Activated T-helper 2 cell treated with anti-CD3 and anti-CD28 coated beads, Interferon-gamma antibody, Interleukin-2, Interleukin-4, amounts not matched to agents 10 μg/mL and 5 μg/mL and 100 μg/mL, durations not matched to agents 14 hours and 24 hours and 36 hours (primary cell): ENCODE results near the gene ATP6V0D1. TPM values are rescaled to one million over a fixed set of nuclear protein-coding genes. Genes with fewer than 3 reads are reported as not detected.

ENCODE experiments used
- DNase-seq: peaks from one replicate; pipeline ENCODE4 v3.0.0; 2021; ENCODE audit warnings: low spot score
- H3K27ac Mint-ChIP-seq: one replicate; pipeline ENCODE4 v1.8.0; 2021; ENCODE audit warnings: mixed read lengths
- H3K27me3 Mint-ChIP-seq: one replicate; pipeline ENCODE4 v1.8.0; 2021; ENCODE audit warnings: low read depth, mixed read lengths
- H3K36me3 Mint-ChIP-seq: one replicate; pipeline ENCODE4 v1.8.0; 2021; ENCODE audit warnings: low read depth, mixed read lengths
- H3K4me1 Mint-ChIP-seq: one replicate; pipeline ENCODE4 v1.8.0; 2021; ENCODE audit warnings: low read depth, mixed read lengths
- H3K4me3 Mint-ChIP-seq: one replicate; pipeline ENCODE4 v1.8.0; 2021; ENCODE audit warnings: low read depth, mild to moderate bottlenecking, moderate library complexity, mixed read lengths
- H3K9me3 Mint-ChIP-seq: one replicate; pipeline ENCODE4 v1.8.0; 2021; ENCODE audit warnings: mixed read lengths
- intact Hi-C: fragments of 100-400 bp; cut with micrococcal nuclease; formaldehyde crosslinking; loops from one replicate; pipeline ENCODE4 v1.15.1; 2023
- total RNA-seq: library from RNA; stranded (reverse); gene quantifications from 2 replicates; pipeline ENCODE4 v1.2.3, GENCODE V29; 2022

ATP6V0D1 gene
- total RNA-seq, 1 donor from 2014 or later = 31.5 TPM

GRCh38 chr16:67466581-67466980 is 14.4 kb downstream of the ATP6V0D1 start:
- H3K36me3 Mint-ChIP-seq = no peaks in the 10 kb centered on the region
- no peaks in the 10 kb centered on the region for H3K9me3 Mint-ChIP-seq
- H3K4me1 Mint-ChIP-seq = peaks cover 4% of the 10 kb centered on the region
- no peak overlapping the region for H3K4me3 Mint-ChIP-seq
- H3K27ac Mint-ChIP-seq = no peak overlapping the region
- no peak for DNase-seq
- H3K27me3 Mint-ChIP-seq = no peaks in the 10 kb centered on the region
- intact Hi-C loops = no loop called here

- peaks cover 4% of the 10 kb centered on the region for H3K4me1 Mint-ChIP-seq
- no peaks in the 10 kb centered on the region for H3K9me3 Mint-ChIP-seq
- no peak for DNase-seq
- H3K36me3 Mint-ChIP-seq = no peaks in the 10 kb centered on the region
- H3K27ac Mint-ChIP-seq = no peak overlapping the region
- intact Hi-C loops = no loop called here
- H3K4me3 Mint-ChIP-seq = no peak overlapping the region
- no peaks in the 10 kb centered on the region for H3K27me3 Mint-ChIP-seq
Measured at GRCh38 chr16:67464565-67464964, 16.4 kb downstream of the ATP6V0D1 start.

DNA sequence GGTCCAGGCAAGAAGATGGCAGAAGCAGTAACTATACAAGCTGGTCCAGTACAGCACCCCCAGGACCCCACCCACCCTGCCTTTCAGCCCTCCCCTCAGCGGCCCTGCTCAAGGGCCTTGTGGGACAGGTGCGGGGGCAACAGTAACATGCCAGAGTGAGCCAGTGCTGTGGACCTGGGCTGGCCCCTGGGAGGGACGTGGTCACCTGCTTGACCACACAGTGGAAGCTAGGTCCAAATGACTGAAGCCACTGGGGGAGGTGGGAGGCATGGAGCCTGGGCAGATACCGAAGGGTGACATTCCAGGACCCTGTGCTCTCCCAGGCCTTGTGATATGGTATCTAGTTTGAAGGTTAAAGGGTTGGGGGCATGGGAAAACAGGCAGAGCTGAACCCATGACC is 17.3 kb downstream of the ATP6V0D1 start:
- H3K27ac Mint-ChIP-seq = no peak overlapping the region
- intact Hi-C loops = no loop called here
- peaks cover 4% of the 10 kb centered on the region for H3K4me1 Mint-ChIP-seq
- H3K36me3 Mint-ChIP-seq = no peaks in the 10 kb centered on the region
- H3K9me3 Mint-ChIP-seq = no peaks in the 10 kb centered on the region
- H3K27me3 Mint-ChIP-seq = no peaks in the 10 kb centered on the region
- DNase-seq = no peak
- H3K4me3 Mint-ChIP-seq = no peak overlapping the region

GRCh38 chr16:67463059-67463458 is 17.9 kb downstream of the ATP6V0D1 start:
- Mint-ChIP-seq H3K27ac (no peak overlapping the region), H3K27me3 (no peaks in the 10 kb centered on the region), H3K9me3 (no peaks in the 10 kb centered on the region), H3K36me3 (no peaks in the 10 kb centered on the region), H3K4me1 (peaks cover 4% of the 10 kb centered on the region), H3K4me3 (no peak overlapping the region)
- no peak for DNase-seq
- intact Hi-C loops = no loop called here

- DNase-seq = no peak
- H3K4me1 Mint-ChIP-seq = peaks cover 4% of the 10 kb centered on the region
- no peaks in the 10 kb centered on the region for H3K36me3 Mint-ChIP-seq
- no peak overlapping the region for H3K4me3 Mint-ChIP-seq
- no peak overlapping the region for H3K27ac Mint-ChIP-seq
- intact Hi-C loops = no loop called here
- no peaks in the 10 kb centered on the region for H3K9me3 Mint-ChIP-seq
- H3K27me3 Mint-ChIP-seq = no peaks in the 10 kb centered on the region
Measured at GRCh38 chr16:67462279-67462655, 18.7 kb downstream of the ATP6V0D1 start.

- intact Hi-C loops = no loop called here
- Mint-ChIP-seq H3K27me3 (no peaks in the 10 kb centered on the region), H3K27ac (no peak overlapping the region), H3K4me1 (peaks cover 4% of the 10 kb centered on the region), H3K36me3 (no peaks in the 10 kb centered on the region), H3K9me3 (no peaks in the 10 kb centered on the region), H3K4me3 (no peak overlapping the region)
- no peak for DNase-seq
Measured at GRCh38 chr16:67461600-67462278, 19.2 kb downstream of the ATP6V0D1 start.

GRCh38 chr16:67460961-67461360 is 20.0 kb downstream of the ATP6V0D1 start:
- DNase-seq = no peak
- no peaks in the 10 kb centered on the region for H3K36me3 Mint-ChIP-seq
- no peaks in the 10 kb centered on the region for H3K9me3 Mint-ChIP-seq
- intact Hi-C loops = no loop called here
- H3K4me3 Mint-ChIP-seq = no peak overlapping the region
- no peak overlapping the region for H3K27ac Mint-ChIP-seq
- no peaks in the 10 kb centered on the region for H3K27me3 Mint-ChIP-seq
- peaks cover 4% of the 10 kb centered on the region for H3K4me1 Mint-ChIP-seq

DNA sequence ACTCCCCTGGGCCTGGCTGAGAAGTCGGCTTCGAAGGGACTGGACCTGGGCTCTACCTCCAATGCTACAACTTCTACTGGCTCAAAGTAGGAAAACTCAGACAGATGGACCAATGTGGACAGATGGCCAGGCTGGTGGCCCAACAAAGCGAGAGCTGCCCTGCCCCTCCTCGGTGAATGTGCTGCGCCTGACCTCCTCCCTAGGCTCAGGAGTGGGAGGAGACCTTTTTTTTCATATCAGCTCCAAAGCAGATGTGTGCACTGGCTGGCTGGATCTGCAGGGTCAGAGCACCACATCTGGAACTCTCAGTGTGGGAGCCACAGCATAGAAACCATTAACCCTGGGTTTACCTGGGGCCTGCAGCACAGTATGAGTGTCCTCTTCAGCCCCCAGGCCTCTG is 20.8 kb downstream of the ATP6V0D1 start:
- DNase-seq = no peak
- no peaks in the 10 kb centered on the region for H3K4me1 Mint-ChIP-seq
- no peaks in the 10 kb centered on the region for H3K27me3 Mint-ChIP-seq
- H3K27ac Mint-ChIP-seq = no peak overlapping the region
- no peaks in the 10 kb centered on the region for H3K9me3 Mint-ChIP-seq
- H3K36me3 Mint-ChIP-seq = no peaks in the 10 kb centered on the region
- intact Hi-C loops = no loop called here
- H3K4me3 Mint-ChIP-seq = no peak overlapping the region

DNA sequence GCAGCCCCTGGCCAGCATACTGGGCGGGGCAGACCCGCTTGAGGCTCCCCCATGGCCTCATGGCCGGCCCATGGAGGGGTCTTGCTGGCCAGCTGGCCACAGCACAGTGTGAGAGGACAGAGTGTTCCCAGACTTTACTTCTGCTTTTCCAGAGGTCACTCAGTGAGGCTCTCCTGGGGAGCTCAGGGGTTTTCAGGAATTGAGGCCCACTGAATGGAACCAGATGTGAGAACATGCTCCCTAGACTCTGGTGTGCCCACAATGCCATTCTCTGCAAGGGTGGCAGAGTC is 21.2 kb downstream of the ATP6V0D1 start:
- intact Hi-C loops = no loop called here
- Mint-ChIP-seq H3K27ac (no peak overlapping the region), H3K4me1 (no peaks in the 10 kb centered on the region), H3K27me3 (no peaks in the 10 kb centered on the region), H3K9me3 (no peaks in the 10 kb centered on the region), H3K4me3 (no peak overlapping the region), H3K36me3 (no peaks in the 10 kb centered on the region)
- no peak for DNase-seq

- no peak for DNase-seq
- Mint-ChIP-seq H3K27me3 (no peaks in the 10 kb centered on the region), H3K4me1 (no peaks in the 10 kb centered on the region), H3K36me3 (no peaks in the 10 kb centered on the region), H3K27ac (no peak overlapping the region), H3K4me3 (no peak overlapping the region), H3K9me3 (no peaks in the 10 kb centered on the region)
- intact Hi-C loops = no loop called here
Measured at GRCh38 chr16:67459066-67459860, 21.7 kb downstream of the ATP6V0D1 start.

GRCh38 chr16:67458121-67458641 is 22.8 kb downstream of the ATP6V0D1 start:
- Mint-ChIP-seq H3K4me1 (no peaks in the 10 kb centered on the region), H3K4me3 (no peak overlapping the region), H3K9me3 (no peaks in the 10 kb centered on the region), H3K27ac (no peak overlapping the region), H3K27me3 (no peaks in the 10 kb centered on the region), H3K36me3 (peaks cover 1% of the 10 kb centered on the region)
- no peak for DNase-seq
- intact Hi-C loops = no loop called here

DNA sequence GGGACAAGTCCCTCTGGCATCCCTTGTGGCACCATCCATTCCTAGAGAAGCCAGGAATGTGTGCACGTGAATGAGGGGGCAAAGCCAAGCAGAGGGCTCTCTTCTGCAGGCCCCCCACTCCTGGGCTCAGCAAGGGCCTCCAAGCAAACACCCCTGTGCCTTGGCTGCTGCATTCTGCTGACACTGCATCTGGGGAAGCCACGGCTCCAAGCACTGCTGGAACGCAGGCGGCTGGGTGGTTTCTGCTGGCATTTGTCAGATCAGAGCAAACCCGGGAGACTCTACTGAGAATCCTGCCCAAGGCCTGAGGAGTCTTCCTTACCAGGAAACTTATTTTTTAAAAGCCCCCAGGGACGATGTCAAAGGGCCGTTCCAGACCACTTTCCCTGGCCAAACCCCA is 23.3 kb downstream of the ATP6V0D1 start:
- Mint-ChIP-seq H3K9me3 (no peaks in the 10 kb centered on the region), H3K4me1 (no peaks in the 10 kb centered on the region), H3K36me3 (peaks cover 3% of the 10 kb centered on the region), H3K4me3 (no peak overlapping the region), H3K27me3 (no peaks in the 10 kb centered on the region), H3K27ac (no peak overlapping the region)
- no peak for DNase-seq
- intact Hi-C loops = no loop called here

- intact Hi-C loops = no loop called here
- Mint-ChIP-seq H3K4me3 (no peak overlapping the region), H3K27ac (peak overlapping the region; percentile 6), H3K36me3 (peaks cover 3% of the 10 kb centered on the region), H3K27me3 (no peaks in the 10 kb centered on the region), H3K4me1 (no peaks in the 10 kb centered on the region), H3K9me3 (no peaks in the 10 kb centered on the region)
- no peak for DNase-seq
Measured at GRCh38 chr16:67456391-67457081, 24.4 kb downstream of the ATP6V0D1 start.
